Measurements from ENCODE around the gene CAMK1D.

CAMK1D gene

GRCh38 chr10:12645449-12645848 lies 296.1 kb downstream of the CAMK1D start:
- DNase-seq: no peak
- H3K9ac ChIP-seq (ENCODE audit: low read depth, low read length): no peak overlapping the region
- no peak overlapping the region for H2AFZ ChIP-seq (ENCODE audit: low read depth, low read length)
- no peak for ATAC-seq (ENCODE audit: insufficient read depth, low read depth)
- no peaks in the 10 kb centered on the region for H3K79me2 ChIP-seq (ENCODE audit: insufficient read depth, low read length)
- H3K36me3 ChIP-seq (ENCODE audit: insufficient read depth, low read length): no peaks in the 10 kb centered on the region
- H3K4me2 ChIP-seq (ENCODE audit: insufficient read depth, low read length): no peak overlapping the region
- H3K4me1 ChIP-seq (ENCODE audit: insufficient read depth, low read length): no peaks in the 10 kb centered on the region
- no peak overlapping the region for H3K4me3 ChIP-seq (ENCODE audit: low read depth in 1 of 2, low read length in 2 of 2)
- no peaks in the 10 kb centered on the region for H3K9me3 ChIP-seq (ENCODE audit: insufficient read depth, low read length, severe bottlenecking)
- H3K27ac ChIP-seq (ENCODE audit: low read length): no peak overlapping the region
- H3K27me3 ChIP-seq (ENCODE audit: insufficient read depth, low read length, poor library complexity): no peaks in the 10 kb centered on the region
- TF ChIP-seq, protein P1, sequence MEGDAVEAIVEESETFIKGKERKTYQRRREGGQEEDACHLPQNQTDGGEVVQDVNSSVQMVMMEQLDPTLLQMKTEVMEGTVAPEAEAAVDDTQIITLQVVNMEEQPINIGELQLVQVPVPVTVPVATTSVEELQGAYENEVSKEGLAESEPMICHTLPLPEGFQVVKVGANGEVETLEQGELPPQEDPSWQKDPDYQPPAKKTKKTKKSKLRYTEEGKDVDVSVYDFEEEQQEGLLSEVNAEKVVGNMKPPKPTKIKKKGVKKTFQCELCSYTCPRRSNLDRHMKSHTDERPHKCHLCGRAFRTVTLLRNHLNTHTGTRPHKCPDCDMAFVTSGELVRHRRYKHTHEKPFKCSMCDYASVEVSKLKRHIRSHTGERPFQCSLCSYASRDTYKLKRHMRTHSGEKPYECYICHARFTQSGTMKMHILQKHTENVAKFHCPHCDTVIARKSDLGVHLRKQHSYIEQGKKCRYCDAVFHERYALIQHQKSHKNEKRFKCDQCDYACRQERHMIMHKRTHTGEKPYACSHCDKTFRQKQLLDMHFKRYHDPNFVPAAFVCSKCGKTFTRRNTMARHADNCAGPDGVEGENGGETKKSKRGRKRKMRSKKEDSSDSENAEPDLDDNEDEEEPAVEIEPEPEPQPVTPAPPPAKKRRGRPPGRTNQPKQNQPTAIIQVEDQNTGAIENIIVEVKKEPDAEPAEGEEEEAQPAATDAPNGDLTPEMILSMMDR (IDR thresholded peaks at IDR 0.05; ENCODE audit: borderline replicate concordance, extremely low read depth, low read length, poor library complexity, severe bottlenecking): no peak
- no peak for TF ChIP-seq EZH2 (IDR thresholded peaks at IDR 0.05; ENCODE audit: borderline replicate concordance, low read depth, low read length, severe bottlenecking)
- H4K20me1 ChIP-seq (ENCODE audit: insufficient read depth, low read length): no peaks in the 10 kb centered on the region

GRCh38 chr10:12649012-12649584 lies 299.8 kb downstream of the CAMK1D start:
- Histone ChIP-seq H3K4me1 (ENCODE audit: insufficient read depth, low read length) (no peaks in the 10 kb centered on the region), H3K36me3 (ENCODE audit: insufficient read depth, low read length) (no peaks in the 10 kb centered on the region), H3K79me2 (ENCODE audit: insufficient read depth, low read length) (no peaks in the 10 kb centered on the region), H3K27ac (ENCODE audit: low read length) (no peak overlapping the region), H3K27me3 (ENCODE audit: insufficient read depth, low read length, poor library complexity) (no peaks in the 10 kb centered on the region), H3K4me2 (ENCODE audit: insufficient read depth, low read length) (no peak overlapping the region), H3K9ac (ENCODE audit: low read depth, low read length) (no peak overlapping the region), H3K9me3 (ENCODE audit: insufficient read depth, low read length, severe bottlenecking) (peaks cover 3% of the 10 kb centered on the region), H3K4me3 (ENCODE audit: low read depth in 1 of 2, low read length in 2 of 2) (no peak overlapping the region), H4K20me1 (ENCODE audit: insufficient read depth, low read length) (no peaks in the 10 kb centered on the region), H2AFZ (ENCODE audit: low read depth, low read length) (no peak overlapping the region)
- TF ChIP-seq EZH2 (IDR thresholded peaks at IDR 0.05; ENCODE audit: borderline replicate concordance, low read depth, low read length, severe bottlenecking): no peak
- ATAC-seq (ENCODE audit: insufficient read depth, low read depth) (no peak), DNase-seq (no peak)

DNA sequence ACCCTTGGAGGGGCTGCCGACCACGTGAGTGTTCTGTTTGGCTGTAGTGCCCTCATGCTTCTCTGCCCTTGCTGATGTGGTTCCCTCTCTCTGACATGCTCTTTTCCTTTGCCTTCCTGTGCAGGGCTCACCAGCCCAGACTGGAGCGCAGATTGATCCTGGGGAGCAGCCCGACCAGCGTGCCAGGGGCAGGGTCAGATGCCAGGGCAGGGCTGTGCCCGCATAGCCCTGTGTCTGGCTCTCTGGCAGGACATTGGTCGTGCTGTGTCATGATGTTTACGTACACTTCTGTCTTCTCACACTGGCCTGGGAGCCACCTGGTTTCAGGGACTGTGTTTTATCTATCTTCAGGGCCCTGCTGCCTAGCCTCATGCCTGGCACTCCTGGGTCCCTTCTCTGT lies 300.8 kb downstream of the CAMK1D start:
- H3K79me2 ChIP-seq (ENCODE audit: insufficient read depth, low read length): no peaks in the 10 kb centered on the region
- no peak for DNase-seq
- peaks cover 12% of the 10 kb centered on the region for H3K9me3 ChIP-seq (ENCODE audit: insufficient read depth, low read length, severe bottlenecking)
- no peak overlapping the region for H3K27ac ChIP-seq (ENCODE audit: low read length)
- ATAC-seq (ENCODE audit: insufficient read depth, low read depth): no peak
- H3K27me3 ChIP-seq (ENCODE audit: insufficient read depth, low read length, poor library complexity): no peaks in the 10 kb centered on the region
- no peak overlapping the region for H2AFZ ChIP-seq (ENCODE audit: low read depth, low read length)
- H3K4me3 ChIP-seq (ENCODE audit: low read depth in 1 of 2, low read length in 2 of 2): no peak overlapping the region
- TF ChIP-seq, protein P1 (IDR thresholded peaks at IDR 0.05; ENCODE audit: borderline replicate concordance, extremely low read depth, low read length, poor library complexity, severe bottlenecking): no peak
- TF ChIP-seq EZH2 (IDR thresholded peaks at IDR 0.05; ENCODE audit: borderline replicate concordance, low read depth, low read length, severe bottlenecking): no peak
- H3K36me3 ChIP-seq (ENCODE audit: insufficient read depth, low read length): no peaks in the 10 kb centered on the region
- H3K4me1 ChIP-seq (ENCODE audit: insufficient read depth, low read length): no peaks in the 10 kb centered on the region
- no peaks in the 10 kb centered on the region for H4K20me1 ChIP-seq (ENCODE audit: insufficient read depth, low read length)
- no peak overlapping the region for H3K4me2 ChIP-seq (ENCODE audit: insufficient read depth, low read length)
- H3K9ac ChIP-seq (ENCODE audit: low read depth, low read length): no peak overlapping the region

DNA sequence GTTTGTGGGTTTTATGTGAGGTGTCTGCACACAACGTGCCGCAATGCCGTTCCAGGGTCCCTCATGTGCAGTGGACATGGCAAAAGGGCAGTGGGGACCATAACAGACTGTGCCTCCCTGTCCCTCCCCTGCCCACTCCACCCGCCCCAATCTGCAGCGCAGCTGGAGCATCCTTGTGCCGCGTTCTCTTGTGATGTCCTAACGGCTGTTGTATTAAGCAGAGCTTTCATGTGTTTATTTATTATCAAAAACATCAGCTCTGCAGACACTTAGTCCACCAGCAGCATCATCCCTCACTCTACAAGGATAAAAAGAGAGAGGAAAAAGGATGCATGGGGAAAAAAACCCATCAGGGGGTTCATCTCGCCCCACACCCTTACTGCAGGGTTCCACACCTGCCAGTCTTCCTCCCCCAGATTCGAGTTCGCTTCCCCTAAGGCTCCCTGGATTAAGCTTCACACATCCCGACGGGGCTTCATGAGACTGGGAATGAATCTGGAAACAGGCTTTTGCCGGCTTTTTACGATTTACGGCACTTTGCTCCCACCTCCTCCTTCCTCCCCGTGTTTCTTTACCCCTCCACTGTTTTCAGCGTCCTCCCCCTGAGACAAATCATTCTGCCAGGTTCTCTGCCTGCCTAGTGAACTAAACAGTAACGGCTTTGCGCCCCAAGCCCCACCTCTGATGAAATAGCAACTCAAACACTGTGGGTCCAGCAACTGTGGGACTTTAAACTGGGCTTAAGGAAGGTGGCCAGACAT lies 301.4 kb downstream of the CAMK1D start:
- no peak overlapping the region for H3K9ac ChIP-seq (ENCODE audit: low read depth, low read length)
- H3K27me3 ChIP-seq (ENCODE audit: insufficient read depth, low read length, poor library complexity): no peaks in the 10 kb centered on the region
- no peaks in the 10 kb centered on the region for H3K4me1 ChIP-seq (ENCODE audit: insufficient read depth, low read length)
- no peaks in the 10 kb centered on the region for H3K36me3 ChIP-seq (ENCODE audit: insufficient read depth, low read length)
- H3K9me3 ChIP-seq (ENCODE audit: insufficient read depth, low read length, severe bottlenecking): peaks cover 12% of the 10 kb centered on the region
- H3K4me3 ChIP-seq (ENCODE audit: low read depth in 1 of 2, low read length in 2 of 2): no peak overlapping the region
- H3K27ac ChIP-seq (ENCODE audit: low read length): 0 out of 2 replicates have a peak overlapping the region, but pooled peaks have one; percentile 28
- DNase-seq (no peak), ATAC-seq (ENCODE audit: insufficient read depth, low read depth) (no peak)
- no peaks in the 10 kb centered on the region for H4K20me1 ChIP-seq (ENCODE audit: insufficient read depth, low read length)
- H2AFZ ChIP-seq (ENCODE audit: low read depth, low read length): no peak overlapping the region
- no peak overlapping the region for H3K4me2 ChIP-seq (ENCODE audit: insufficient read depth, low read length)
- H3K79me2 ChIP-seq (ENCODE audit: insufficient read depth, low read length): no peaks in the 10 kb centered on the region
- TF ChIP-seq, protein P1 (IDR thresholded peaks at IDR 0.05; ENCODE audit: borderline replicate concordance, extremely low read depth, low read length, poor library complexity, severe bottlenecking): no peak
- no peak for TF ChIP-seq EZH2 (IDR thresholded peaks at IDR 0.05; ENCODE audit: borderline replicate concordance, low read depth, low read length, severe bottlenecking)

All from DND-41 (cell line).